Globus pallidus (tissue), 1 donor: ENCODE data around the gene ZNF14.
"Not testable (repeated sequence)": the region's sequence is repeated elsewhere in the genome, so short reads cannot be mapped to it uniquely, and the experiment has no call there.

Source experiments
- DNase-seq: peaks from one replicate; pipeline ENCODE4 v3.0.0-alpha.2; 2015; ENCODE audit warnings: low spot score

The ZNF14 gene

DNA sequence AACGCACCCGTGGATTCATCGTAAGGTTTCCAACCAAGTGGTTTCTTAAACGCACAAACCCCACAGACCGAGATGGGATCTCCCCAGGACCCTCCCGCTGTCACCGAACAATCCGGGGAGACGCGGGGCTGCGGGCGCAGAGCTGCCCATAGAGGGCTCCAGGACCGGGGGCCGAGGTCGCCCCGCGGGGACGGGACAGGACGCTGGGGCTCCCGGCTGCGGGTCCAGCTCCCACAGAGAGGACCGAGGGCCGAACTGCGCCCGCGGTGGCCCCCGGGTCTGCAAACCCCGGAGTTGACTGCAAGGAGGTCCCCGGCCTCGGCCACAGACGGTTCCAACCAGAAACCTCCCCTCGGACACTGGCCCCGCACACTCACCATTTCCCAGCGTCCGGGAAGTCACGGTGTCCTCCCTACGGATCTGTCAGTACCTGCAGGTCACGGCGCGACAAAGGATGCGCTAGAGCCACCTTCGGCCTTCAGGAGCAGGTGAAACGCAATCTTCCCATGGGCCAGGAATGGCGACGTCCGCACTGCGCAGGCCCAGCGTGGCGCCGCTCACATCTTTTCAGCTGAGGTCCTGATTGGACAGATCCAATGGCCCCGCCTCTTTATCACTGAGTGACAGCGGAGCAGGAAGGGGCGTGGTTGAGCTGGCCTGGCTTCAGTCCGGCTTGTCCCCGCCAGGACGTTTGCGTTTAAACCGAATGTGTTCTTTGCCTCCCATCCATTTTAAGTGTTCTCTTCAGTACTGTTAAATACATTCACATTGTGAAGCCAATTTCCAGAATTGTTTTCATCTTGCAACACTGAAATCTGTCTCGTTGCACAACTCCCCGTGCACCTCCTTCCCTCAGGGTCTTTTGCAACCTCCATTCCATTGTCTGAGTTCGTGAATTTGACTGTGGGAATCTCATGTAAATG, at the start of gene ZNF14:
Gene ZNF14, minus strand, starts transcription at position 534 of the 923 bp plus-strand sequence. Its CDS starts 154 bp downstream, at position 380.
- peak; percentile 92 for DNase-seq

GRCh38 chr19:19781791-19782190, 48.9 kb upstream of the ZNF14 start:
- DNase-seq = not testable (repeated sequence)

GRCh38 chr19:19778666-19779065, 45.8 kb upstream of the ZNF14 start:
- no peak for DNase-seq

DNA sequence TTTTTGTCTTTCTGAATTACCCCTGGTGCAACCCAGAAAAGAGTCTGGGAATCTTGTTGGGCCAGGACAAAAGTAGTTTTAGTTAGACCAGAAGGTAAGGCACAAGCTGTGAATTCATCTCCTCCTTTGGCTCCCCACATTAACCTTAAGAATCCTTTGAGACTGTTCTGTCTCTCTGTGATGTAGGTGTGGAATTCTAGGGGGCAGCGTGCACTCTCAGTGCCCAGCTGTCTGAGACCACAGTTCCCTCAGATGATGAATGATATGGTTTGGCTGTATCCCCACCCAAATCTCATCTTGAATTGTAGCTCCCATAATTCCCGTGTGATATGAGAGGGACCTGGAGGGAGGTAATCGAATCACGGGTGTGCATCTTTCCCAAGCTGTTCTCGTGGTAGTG, 44.8 kb upstream of the ZNF14 start:
- no peak for DNase-seq

DNA sequence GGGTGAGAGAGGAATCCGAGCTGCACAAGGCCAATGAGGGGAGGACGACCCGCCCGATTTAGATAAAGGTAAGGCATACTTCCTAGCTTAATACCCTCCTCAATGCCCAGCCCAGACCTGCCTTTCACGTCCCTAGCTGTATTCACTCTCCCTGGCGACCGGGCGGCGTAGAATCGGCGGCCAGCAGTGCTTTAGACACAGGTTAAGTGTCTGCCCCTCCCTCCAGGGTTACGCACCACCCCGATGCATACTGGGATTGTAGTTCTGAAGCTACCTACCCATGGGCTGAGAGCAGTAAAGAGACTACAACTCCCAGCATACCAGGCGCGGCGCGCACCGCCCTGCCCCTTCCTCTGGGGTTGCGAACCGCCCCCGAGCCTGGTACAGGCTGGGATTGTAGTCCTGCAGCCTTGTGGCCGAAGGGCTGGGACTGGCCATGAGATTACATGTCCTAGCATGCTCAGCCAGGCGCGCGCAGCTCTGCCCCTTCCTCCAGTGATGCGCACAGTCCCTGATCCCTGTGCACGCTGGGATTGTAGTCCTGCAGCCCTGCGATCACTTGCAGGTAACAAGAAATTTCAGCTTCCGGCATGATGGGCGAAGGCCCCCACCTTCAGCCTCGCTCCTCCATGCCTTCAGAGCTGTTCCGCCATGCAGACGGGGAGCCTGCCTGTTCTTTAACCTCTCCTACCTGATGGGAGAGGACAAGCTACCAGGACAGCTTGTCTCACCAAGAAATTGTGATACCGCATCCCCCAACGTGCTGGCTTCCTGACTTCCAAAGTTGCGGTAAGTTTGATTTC, 43.5 kb upstream of the ZNF14 start:
- DNase-seq = peak; percentile 99

DNA sequence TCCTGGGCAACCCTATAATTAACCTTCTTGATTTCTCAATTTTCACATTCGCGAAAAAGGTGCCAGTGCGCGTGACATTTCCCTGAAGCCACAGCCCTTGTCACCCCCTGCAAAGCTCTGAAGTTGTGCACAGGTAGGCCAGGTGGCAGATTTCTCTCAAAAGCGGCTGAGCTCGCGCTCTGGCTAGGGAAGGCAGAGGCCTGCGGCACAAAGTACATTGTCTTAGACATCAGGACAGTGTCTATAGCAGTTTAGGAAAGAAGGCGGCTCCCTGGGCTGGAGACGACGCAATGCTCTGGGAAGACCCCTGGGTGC, 42.9 kb upstream of the ZNF14 start:
- peak; percentile 10 for DNase-seq

GRCh38 chr19:19774354-19775033, 41.6 kb upstream of the ZNF14 start:
- no peak for DNase-seq

GRCh38 chr19:19771963-19772362, 39.1 kb upstream of the ZNF14 start:
- DNase-seq = not testable (repeated sequence)

DNA sequence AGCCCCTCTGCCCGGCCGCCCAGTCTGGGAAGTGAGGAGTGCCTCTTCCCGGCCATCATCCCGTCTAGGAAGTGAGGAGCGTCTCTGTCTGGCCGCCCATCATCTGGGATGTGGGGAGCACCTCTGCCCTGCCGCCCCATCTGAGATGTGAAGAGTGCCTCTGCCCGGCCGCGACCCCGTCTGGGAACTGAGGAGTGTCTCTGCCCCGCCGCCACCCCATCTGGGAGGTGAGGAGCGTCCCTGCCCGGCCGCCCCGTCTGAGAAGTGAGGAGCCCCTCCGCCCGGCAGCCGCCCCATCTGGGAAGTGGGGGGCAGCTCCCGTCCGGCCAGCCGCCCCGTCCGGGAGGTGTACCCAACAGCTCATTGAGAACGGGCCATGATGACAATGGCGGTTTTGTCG, 37.1 kb upstream of the ZNF14 start:
- not testable (repeated sequence) for DNase-seq

DNA sequence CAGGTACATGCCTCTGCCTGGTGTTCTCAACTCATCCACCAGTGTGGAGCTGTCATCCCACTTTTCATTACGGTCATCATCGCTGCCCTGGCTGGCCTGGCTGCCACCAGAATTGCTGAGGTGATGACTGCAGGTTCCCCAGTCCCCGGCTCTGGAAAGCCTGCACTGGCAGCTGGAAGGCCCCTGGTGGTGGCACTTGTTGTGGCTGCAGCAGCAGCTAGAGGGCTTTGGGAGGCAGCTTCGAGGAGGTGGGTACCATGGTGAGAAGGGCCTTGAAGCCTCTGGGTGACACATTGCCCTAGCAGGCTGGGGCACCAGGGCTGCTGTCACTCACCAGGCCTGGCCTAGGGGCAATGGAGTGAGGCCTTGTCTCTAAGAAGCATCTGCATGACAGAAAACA, 25.3 kb upstream of the ZNF14 start:
- no peak for DNase-seq

GRCh38 chr19:19752760-19753403, 20.0 kb upstream of the ZNF14 start:
- no peak for DNase-seq

DNA sequence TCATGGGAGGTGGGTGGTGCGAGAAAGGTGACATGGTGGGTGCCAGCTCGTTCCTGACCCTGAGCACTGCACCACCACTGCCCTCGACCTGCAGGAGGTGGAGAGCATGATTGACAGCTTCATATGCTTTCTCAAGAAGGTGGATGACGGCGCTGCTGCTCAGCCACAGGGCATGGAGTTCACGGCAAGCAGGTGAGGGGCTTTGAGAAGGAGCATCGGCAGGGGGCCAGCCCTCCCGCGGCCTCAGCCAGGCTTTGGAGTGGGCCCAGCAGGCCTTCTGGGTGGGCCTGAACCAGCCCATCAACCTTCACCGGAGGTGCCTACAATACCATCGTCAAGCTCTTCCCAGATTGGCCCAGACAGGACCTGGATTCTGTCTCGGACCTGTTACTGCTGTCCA, 18.9 kb upstream of the ZNF14 start:
- DNase-seq = no peak

- no peak for DNase-seq
Measured at GRCh38 chr19:19750842-19751790, 18.2 kb upstream of the ZNF14 start.

DNA sequence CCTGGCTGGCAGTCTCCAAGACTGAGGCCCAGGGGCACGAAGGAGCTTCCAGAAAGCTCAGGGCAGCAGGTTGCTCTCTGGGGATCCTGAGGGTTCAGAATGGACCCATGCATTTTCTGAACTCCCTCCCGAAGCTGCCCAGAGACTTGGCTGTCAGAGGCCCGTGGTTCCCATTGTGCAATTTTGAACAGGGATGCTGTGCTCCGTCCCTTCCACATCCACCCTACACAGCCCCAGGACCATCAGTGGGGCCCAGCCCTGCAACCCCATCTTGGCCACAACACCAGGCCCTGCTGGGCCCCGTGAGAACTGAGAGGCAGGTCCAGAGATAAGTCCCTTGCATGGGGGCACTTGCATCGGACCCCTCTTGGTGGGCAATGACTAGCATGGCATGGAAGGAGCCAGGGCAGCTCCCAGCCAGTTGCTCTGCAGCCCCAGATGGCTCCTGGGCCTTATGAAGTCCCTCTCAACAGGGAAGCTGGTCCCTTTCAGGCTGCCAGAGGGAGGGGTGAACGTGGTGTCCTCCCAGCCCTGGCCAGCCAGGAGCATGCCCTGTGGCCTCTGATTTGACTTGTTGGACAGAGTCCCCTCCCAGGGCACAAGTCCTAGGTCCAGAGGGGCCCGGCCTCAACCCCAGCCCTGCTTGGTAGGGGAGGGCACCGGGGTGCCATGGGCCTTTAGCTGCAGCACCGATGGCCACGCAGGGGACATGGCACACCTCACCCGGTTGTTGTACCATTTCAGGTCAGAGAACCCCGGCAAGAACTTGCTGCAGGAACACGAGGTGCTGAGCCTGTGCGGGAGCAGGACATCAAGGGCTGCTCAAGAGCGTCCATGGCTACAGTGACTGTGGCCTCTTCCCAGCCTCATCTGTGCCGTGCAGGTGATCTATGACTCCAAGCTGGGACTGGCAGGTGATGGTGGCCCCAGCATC, 17.3 kb upstream of the ZNF14 start:
- no peak for DNase-seq

- no peak for DNase-seq
Measured at GRCh38 chr19:19749117-19749907, 16.4 kb upstream of the ZNF14 start.

DNA sequence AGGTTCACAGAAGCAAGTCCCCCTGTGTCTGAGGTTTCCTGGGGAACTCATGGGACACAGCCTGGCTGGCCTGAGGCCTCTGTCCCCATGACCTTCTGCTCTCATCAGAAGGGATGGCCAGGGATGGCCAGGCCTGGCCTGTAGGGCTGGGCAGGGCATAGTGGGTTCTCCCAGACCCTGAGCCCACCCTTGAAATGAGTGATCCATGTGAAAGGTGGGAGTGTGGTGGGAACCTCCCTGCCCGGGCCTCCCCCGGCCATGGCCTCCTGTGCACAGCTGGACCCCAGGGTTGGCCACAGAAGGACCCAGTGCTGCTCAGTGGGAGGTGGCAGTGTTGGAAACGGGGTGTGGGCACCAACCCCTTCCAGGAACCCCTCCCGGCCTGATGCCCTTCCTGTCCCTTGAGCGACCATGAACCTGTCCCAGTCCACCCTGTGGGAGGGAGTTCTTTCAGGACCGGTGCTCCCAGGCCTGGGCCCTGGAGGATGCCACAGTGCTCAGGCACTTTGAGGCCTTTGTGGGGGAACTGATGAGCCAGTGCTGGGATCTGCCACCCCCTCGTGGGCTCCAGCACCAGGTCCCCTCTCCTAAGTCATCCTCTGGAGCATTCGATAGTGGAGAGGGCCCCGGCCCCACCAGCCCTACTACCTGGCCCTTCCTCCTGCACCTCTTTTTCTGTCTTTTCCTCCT, 15.5 kb upstream of the ZNF14 start:
- DNase-seq = no peak

GRCh38 chr19:19747357-19748220, 14.7 kb upstream of the ZNF14 start:
- no peak for DNase-seq
